IPS DF 6.9 (cell line): ENCODE results near the gene GPRC5D.

Experiments
- DNase-seq: peaks from one replicate; pipeline ENCODE4 v3.0.0-alpha.2; 2013; ENCODE audit warnings: low read depth, low spot score
- H3K27ac ChIP-seq: one replicate; pipeline ENCODE4 v1.5.1; 2013; ENCODE audit warnings: low read length, control low read depth
- H3K27me3 ChIP-seq: 2 replicates; pipeline ENCODE4 v1.6.1; 2013; ENCODE audit warnings: mild to moderate bottlenecking, low read length; ENCODE audit not compliant: control insufficient read depth, insufficient read depth
- H3K36me3 ChIP-seq: 2 replicates; pipeline ENCODE4 v1.6.1; 2013; ENCODE audit warnings: low read length; ENCODE audit not compliant: control insufficient read depth, insufficient read depth
- H3K4me1 ChIP-seq: 2 replicates; pipeline ENCODE4 v1.6.1; 2013; ENCODE audit warnings: low read length; ENCODE audit not compliant: control insufficient read depth, insufficient read depth
- H3K4me3 ChIP-seq: 2 replicates; pipeline ENCODE4 v1.5.1; 2013; ENCODE audit warnings: mild to moderate bottlenecking, low read length
- H3K9me3 ChIP-seq: 2 replicates; pipeline ENCODE4 v1.6.1; 2013; ENCODE audit warnings: low read length, inconsistent platforms; ENCODE audit not compliant: control insufficient read depth, insufficient read depth
- WGBS: extraction: QIAGEN DNeasy Blood & Tissue Kit; methylation state at CpG from one replicate; pipeline ENCODE4 v1.1.7; 2013; ENCODE audit warnings: mixed read lengths, missing lambda C conversion rate; ENCODE audit not compliant: insufficient read length, insufficient coverage; 5-methylcytosine and 5-hydroxymethylcytosine counted together

Gene GPRC5D

GRCh38 chr12:12939888-12940287 lies 12.1 kb downstream of the GPRC5D start:
- no peak overlapping the region for H3K4me3 ChIP-seq
- H3K4me1 ChIP-seq, result no peaks in the 10 kb centered on the region
- no peaks in the 10 kb centered on the region for H3K9me3 ChIP-seq
- no peak overlapping the region for H3K27ac ChIP-seq
- DNase-seq, result no peak
- no peaks in the 10 kb centered on the region for H3K27me3 ChIP-seq
- WGBS, result no CpG with 5 or more reads among the region's 1 CpG
- no peaks in the 10 kb centered on the region for H3K36me3 ChIP-seq

GRCh38 chr12:12938541-12938940 lies 13.4 kb downstream of the GPRC5D start:
- no peaks in the 10 kb centered on the region for H3K9me3 ChIP-seq
- no peak overlapping the region for H3K27ac ChIP-seq
- no peaks in the 10 kb centered on the region for H3K36me3 ChIP-seq
- DNase-seq, result no peak
- no peaks in the 10 kb centered on the region for H3K4me1 ChIP-seq
- no CpG with 5 or more reads among the region's 5 CpGs for WGBS
- no peak overlapping the region for H3K4me3 ChIP-seq
- H3K27me3 ChIP-seq, result no peaks in the 10 kb centered on the region

- DNase-seq, result no peak
- no CpG with 5 or more reads among the region's 11 CpGs for WGBS
Measured at GRCh38 chr12:12936983-12937491, 14.9 kb downstream of the GPRC5D start.

GRCh38 chr12:12934556-12934955 lies 17.4 kb downstream of the GPRC5D start:
- WGBS, result no CpG with 5 or more reads among the region's 8 CpGs
- H3K36me3 ChIP-seq, result no peaks in the 10 kb centered on the region

More at GRCh38 chr12:12936983-12937491, 14.9 kb downstream of the GPRC5D start:
- Histone ChIP-seq H3K4me3 (no peak overlapping the region), H3K36me3 (no peaks in the 10 kb centered on the region), H3K27ac (no peak overlapping the region), H3K9me3 (no peaks in the 10 kb centered on the region), H3K27me3 (no peaks in the 10 kb centered on the region), H3K4me1 (no peaks in the 10 kb centered on the region)

GRCh38 chr12:12933742-12934141 lies 18.2 kb downstream of the GPRC5D start:
- H3K36me3 ChIP-seq, result no peaks in the 10 kb centered on the region
- WGBS, result no CpG with 5 or more reads among the region's 4 CpGs
- H3K27ac ChIP-seq, result no peak overlapping the region
- no peaks in the 10 kb centered on the region for H3K4me1 ChIP-seq
- no peak for DNase-seq
- H3K4me3 ChIP-seq, result no peak overlapping the region
- H3K27me3 ChIP-seq, result no peaks in the 10 kb centered on the region
- H3K9me3 ChIP-seq, result no peaks in the 10 kb centered on the region

More at GRCh38 chr12:12934556-12934955, 17.4 kb downstream of the GPRC5D start:
- Histone ChIP-seq H3K27me3 (no peaks in the 10 kb centered on the region), H3K4me1 (no peaks in the 10 kb centered on the region), H3K27ac (no peak overlapping the region), H3K9me3 (no peaks in the 10 kb centered on the region), H3K4me3 (no peak overlapping the region)
- DNase-seq, result no peak

GRCh38 chr12:12930633-12931219 lies 21.2 kb downstream of the GPRC5D start:
- H3K27me3 ChIP-seq, result no peaks in the 10 kb centered on the region
- H3K36me3 ChIP-seq, result no peaks in the 10 kb centered on the region
- H3K27ac ChIP-seq, result no peak overlapping the region
- no CpG with 5 or more reads among the region's 2 CpGs for WGBS
- no peak for DNase-seq
- H3K4me3 ChIP-seq, result no peak overlapping the region
- no peaks in the 10 kb centered on the region for H3K9me3 ChIP-seq
- H3K4me1 ChIP-seq, result no peaks in the 10 kb centered on the region

- Histone ChIP-seq H3K36me3 (no peaks in the 10 kb centered on the region), H3K27me3 (no peaks in the 10 kb centered on the region), H3K4me1 (no peaks in the 10 kb centered on the region), H3K9me3 (no peaks in the 10 kb centered on the region), H3K27ac (no peak overlapping the region), H3K4me3 (no peak overlapping the region)
- no CpG with 5 or more reads among the region's 6 CpGs for WGBS
- DNase-seq, result no peak
Measured at GRCh38 chr12:12929696-12930095, 22.3 kb downstream of the GPRC5D start.

- H3K27me3 ChIP-seq, result no peaks in the 10 kb centered on the region
- no peak for DNase-seq
- no peaks in the 10 kb centered on the region for H3K36me3 ChIP-seq
- H3K27ac ChIP-seq, result no peak overlapping the region
- no peaks in the 10 kb centered on the region for H3K9me3 ChIP-seq
- WGBS, result no CpG with 5 or more reads among the region's 27 CpGs
- no peak overlapping the region for H3K4me3 ChIP-seq
- no peaks in the 10 kb centered on the region for H3K4me1 ChIP-seq
Measured at GRCh38 chr12:12927211-12928079, 24.5 kb downstream of the GPRC5D start.

GRCh38 chr12:12926571-12927071 lies 25.3 kb downstream of the GPRC5D start:
- Histone ChIP-seq H3K27ac (no peak overlapping the region), H3K9me3 (no peaks in the 10 kb centered on the region), H3K27me3 (no peaks in the 10 kb centered on the region), H3K4me1 (no peaks in the 10 kb centered on the region), H3K4me3 (no peak overlapping the region), H3K36me3 (no peaks in the 10 kb centered on the region)
- DNase-seq, result no peak
- no CpG with 5 or more reads among the region's 18 CpGs for WGBS

- WGBS, result no CpG with 5 or more reads among the region's 1 CpG
- DNase-seq, result no peak
- no peak overlapping the region for H3K4me3 ChIP-seq
- H3K9me3 ChIP-seq, result no peaks in the 10 kb centered on the region
- H3K4me1 ChIP-seq, result no peaks in the 10 kb centered on the region
- no peaks in the 10 kb centered on the region for H3K36me3 ChIP-seq
- no peaks in the 10 kb centered on the region for H3K27me3 ChIP-seq
- no peak overlapping the region for H3K27ac ChIP-seq
Measured at GRCh38 chr12:12925388-12925787, 26.6 kb downstream of the GPRC5D start.
